Activated naive CD8-positive, alpha-beta T cell treated with anti-CD3 and anti-CD28 coated beads for 36 hours (primary cell): ENCODE measurements around the gene CCDC85C. TPM values are rescaled to one million over a fixed set of nuclear protein-coding genes. Genes with fewer than 3 reads are reported as not detected.

ENCODE experiments used
- DNase-seq: peaks from one replicate; pipeline ENCODE4 v3.0.0; 2021
- H3K27ac Mint-ChIP-seq: one replicate; pipeline ENCODE4 v1.8.0; 2022; ENCODE audit warnings: mild to moderate bottlenecking, moderate library complexity, mixed read lengths
- H3K27me3 Mint-ChIP-seq: one replicate; pipeline ENCODE4 v1.8.0; 2022; ENCODE audit warnings: mild to moderate bottlenecking, mixed read lengths
- H3K36me3 Mint-ChIP-seq: one replicate; pipeline ENCODE4 v1.8.0; 2021; ENCODE audit warnings: mild to moderate bottlenecking, mixed read lengths
- H3K4me1 Mint-ChIP-seq: one replicate; pipeline ENCODE4 v1.8.0; 2021; ENCODE audit warnings: mixed read lengths
- H3K4me3 Mint-ChIP-seq: one replicate; pipeline ENCODE4 v1.8.0; 2022; ENCODE audit warnings: mild to moderate bottlenecking, moderate library complexity, mixed read lengths
- H3K9me3 Mint-ChIP-seq: one replicate; pipeline ENCODE4 v1.8.0; 2022; ENCODE audit warnings: mixed read lengths
- total RNA-seq, 2 experiments: library from RNA; stranded (reverse); gene quantifications; one replicate each; pipeline ENCODE4 v1.2.3, GENCODE V29; 2021

The CCDC85C gene
- total RNA-seq, 2 experiments from 2014 or later: 6.3 to 8.9 TPM

- no peak for DNase-seq
- Mint-ChIP-seq H3K36me3 (no peaks in the 10 kb centered on the region), H3K4me1 (peaks cover 5% of the 10 kb centered on the region), H3K9me3 (no peaks in the 10 kb centered on the region), H3K27ac (no peak overlapping the region), H3K27me3 (no peaks in the 10 kb centered on the region), H3K4me3 (no peak overlapping the region)
These were observed 37.3 kb downstream of the CCDC85C start for GRCh38 chr14:99566390-99567354.

DNA sequence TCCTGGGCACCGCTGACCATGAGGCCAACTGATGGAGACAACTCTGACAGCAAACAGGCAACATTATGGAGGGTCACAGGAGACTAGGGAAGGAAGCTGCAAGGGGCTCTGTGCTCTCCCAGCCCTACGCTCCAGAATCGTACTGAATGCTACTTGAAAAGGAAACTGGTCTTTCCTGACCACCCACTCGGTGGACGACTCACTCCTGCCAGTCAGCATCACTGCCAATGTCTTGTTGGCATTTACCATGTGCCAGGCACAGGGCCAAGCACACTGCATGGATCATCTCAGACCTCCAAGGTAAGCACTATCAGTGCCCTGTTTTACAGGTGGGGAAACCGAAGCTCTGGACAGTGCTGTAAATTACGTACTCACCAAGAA, 38.0 kb downstream of the CCDC85C start:
- H3K27me3 Mint-ChIP-seq: no peaks in the 10 kb centered on the region
- DNase-seq: no peak
- no peak overlapping the region for H3K27ac Mint-ChIP-seq
- H3K36me3 Mint-ChIP-seq: no peaks in the 10 kb centered on the region
- H3K4me1 Mint-ChIP-seq: peaks cover 5% of the 10 kb centered on the region
- H3K4me3 Mint-ChIP-seq: no peak overlapping the region
- H3K9me3 Mint-ChIP-seq: no peaks in the 10 kb centered on the region

DNA sequence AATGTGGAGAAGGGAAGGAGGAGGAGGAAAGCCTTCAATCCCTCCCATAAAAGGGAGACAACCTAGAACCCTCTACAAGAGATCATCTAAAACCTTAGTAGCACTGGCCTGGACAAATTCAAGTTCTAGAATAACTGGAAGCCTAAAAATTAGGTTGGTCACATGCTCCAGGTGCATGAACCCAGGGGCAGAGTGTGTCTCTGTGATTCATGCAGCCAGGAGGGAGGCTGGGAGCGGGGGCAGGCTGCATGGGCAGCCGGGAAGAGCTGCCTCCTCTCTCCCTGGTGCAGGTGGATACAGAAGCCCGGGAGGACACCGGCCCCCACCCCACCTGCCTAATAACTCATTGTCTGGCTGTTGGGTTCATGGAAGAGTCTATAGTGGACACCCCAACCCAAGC, 38.6 kb downstream of the CCDC85C start:
- no peaks in the 10 kb centered on the region for H3K36me3 Mint-ChIP-seq
- H3K9me3 Mint-ChIP-seq: no peaks in the 10 kb centered on the region
- peaks cover 5% of the 10 kb centered on the region for H3K4me1 Mint-ChIP-seq
- H3K27me3 Mint-ChIP-seq: no peaks in the 10 kb centered on the region
- H3K27ac Mint-ChIP-seq: no peak overlapping the region
- no peak for DNase-seq
- no peak overlapping the region for H3K4me3 Mint-ChIP-seq

- H3K36me3 Mint-ChIP-seq: no peaks in the 10 kb centered on the region
- DNase-seq: no peak
- H3K4me1 Mint-ChIP-seq: peaks cover 5% of the 10 kb centered on the region
- H3K4me3 Mint-ChIP-seq: no peak overlapping the region
- H3K9me3 Mint-ChIP-seq: no peaks in the 10 kb centered on the region
- H3K27ac Mint-ChIP-seq: no peak overlapping the region
- no peaks in the 10 kb centered on the region for H3K27me3 Mint-ChIP-seq
These were observed 39.1 kb downstream of the CCDC85C start for GRCh38 chr14:99564926-99565259.

DNA sequence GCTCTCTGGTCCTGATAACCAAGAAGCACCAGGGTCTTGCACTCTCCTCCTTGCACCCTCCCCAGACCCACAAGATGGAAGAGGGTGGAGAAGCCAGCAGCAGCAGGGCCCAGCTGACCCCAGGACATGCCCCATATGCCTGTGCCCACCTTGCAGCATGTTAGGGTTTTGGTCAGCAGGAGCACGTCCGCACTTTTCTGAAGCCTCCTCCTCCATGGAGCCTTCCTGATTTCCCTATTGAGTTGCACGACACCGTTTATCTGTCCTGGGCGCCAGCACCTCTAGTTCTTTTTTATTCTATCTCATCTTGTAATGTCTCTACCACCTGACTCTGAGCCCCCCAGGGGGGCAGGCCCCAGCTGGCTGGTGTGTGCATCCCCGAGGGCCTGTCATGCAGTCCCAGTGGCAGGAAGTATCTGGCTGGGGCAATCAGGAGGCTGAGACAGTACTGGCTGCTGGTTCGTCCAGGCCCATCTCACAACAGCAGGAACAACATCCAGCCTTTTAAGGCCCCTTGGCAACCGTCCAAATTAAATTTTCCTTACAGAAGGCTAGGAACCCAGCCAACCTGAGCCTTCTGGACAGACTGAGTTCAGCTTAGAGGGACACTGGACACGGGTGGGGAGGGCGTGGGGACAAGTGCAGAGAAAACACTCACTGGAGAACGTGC, 39.6 kb downstream of the CCDC85C start:
- no peak for DNase-seq
- Mint-ChIP-seq H3K4me3 (no peak overlapping the region), H3K27ac (no peak overlapping the region), H3K9me3 (no peaks in the 10 kb centered on the region), H3K27me3 (no peaks in the 10 kb centered on the region), H3K4me1 (peaks cover 2% of the 10 kb centered on the region), H3K36me3 (no peaks in the 10 kb centered on the region)

- Mint-ChIP-seq H3K27me3 (no peaks in the 10 kb centered on the region), H3K4me3 (no peak overlapping the region), H3K9me3 (no peaks in the 10 kb centered on the region), H3K36me3 (no peaks in the 10 kb centered on the region), H3K27ac (no peak overlapping the region), H3K4me1 (peaks cover 2% of the 10 kb centered on the region)
- DNase-seq: no peak
These were observed 40.3 kb downstream of the CCDC85C start for GRCh38 chr14:99563749-99564129.

DNA sequence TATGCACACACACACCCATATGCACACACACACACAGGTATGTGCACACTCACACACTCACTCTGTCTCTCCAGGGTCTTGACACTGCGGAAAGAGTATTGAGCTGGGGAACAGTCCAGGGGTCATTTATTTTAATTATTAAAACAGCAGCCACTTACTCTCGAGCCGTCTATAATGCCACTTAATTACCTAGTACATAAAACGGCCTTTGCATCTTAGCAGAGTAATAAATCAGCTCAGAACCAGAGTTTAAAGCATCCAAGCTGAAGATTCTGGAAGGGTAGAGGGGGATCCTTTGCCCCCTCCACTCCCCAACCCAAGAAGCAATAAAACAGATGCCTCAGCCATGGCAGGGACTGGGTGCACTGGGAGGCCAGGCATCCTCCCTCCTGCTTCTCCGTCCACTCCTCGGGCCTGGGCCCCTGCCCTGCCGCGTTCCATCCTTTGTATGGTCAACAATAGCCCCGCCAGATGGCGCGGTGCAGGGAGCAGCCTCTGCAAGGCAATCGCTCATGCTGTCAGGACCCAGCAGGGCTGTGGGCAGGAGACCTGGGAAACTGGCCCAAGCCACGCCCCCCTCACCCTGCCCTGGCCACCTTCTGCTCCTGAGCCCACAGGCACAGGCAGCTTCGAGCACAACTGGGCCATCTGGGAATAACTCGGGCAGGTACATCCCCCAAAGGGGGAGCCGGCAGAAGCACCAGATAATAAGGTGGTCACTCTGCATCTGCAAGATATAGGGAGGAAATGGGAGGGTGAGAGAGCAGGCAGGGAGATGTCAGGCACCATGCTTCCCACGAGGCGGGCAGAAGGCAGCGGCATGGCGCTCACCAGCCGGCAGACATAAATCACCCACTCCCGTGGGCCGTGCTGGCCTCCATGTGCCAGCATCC, 40.9 kb downstream of the CCDC85C start:
- no peak overlapping the region for H3K27ac Mint-ChIP-seq
- DNase-seq: no peak
- no peaks in the 10 kb centered on the region for H3K27me3 Mint-ChIP-seq
- peaks cover 2% of the 10 kb centered on the region for H3K4me1 Mint-ChIP-seq
- H3K4me3 Mint-ChIP-seq: no peak overlapping the region
- no peaks in the 10 kb centered on the region for H3K36me3 Mint-ChIP-seq
- no peaks in the 10 kb centered on the region for H3K9me3 Mint-ChIP-seq

DNA sequence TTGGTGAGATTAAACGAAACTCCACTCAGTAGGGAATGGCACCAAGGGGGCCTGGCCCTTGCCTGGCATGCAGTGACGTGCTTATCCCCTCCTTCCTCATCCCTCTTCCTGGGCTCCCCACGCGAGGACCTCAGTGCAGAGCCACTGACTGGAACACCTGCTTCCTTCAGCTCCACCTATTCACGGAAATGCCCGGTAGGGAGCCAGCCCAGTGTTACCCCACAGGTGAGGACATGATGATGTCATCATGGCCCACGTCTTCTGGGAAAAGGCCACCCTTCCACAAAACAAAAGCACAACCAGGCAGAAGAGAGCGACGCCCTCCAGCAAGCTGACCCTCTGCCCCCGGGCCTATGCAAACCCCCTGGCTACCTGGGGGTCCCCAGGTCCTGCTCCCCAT, 42.1 kb downstream of the CCDC85C start:
- DNase-seq: no peak
- Mint-ChIP-seq H3K9me3 (no peaks in the 10 kb centered on the region), H3K4me3 (no peak overlapping the region), H3K27ac (no peak overlapping the region), H3K27me3 (no peaks in the 10 kb centered on the region), H3K4me1 (peaks cover 2% of the 10 kb centered on the region), H3K36me3 (no peaks in the 10 kb centered on the region)

DNA sequence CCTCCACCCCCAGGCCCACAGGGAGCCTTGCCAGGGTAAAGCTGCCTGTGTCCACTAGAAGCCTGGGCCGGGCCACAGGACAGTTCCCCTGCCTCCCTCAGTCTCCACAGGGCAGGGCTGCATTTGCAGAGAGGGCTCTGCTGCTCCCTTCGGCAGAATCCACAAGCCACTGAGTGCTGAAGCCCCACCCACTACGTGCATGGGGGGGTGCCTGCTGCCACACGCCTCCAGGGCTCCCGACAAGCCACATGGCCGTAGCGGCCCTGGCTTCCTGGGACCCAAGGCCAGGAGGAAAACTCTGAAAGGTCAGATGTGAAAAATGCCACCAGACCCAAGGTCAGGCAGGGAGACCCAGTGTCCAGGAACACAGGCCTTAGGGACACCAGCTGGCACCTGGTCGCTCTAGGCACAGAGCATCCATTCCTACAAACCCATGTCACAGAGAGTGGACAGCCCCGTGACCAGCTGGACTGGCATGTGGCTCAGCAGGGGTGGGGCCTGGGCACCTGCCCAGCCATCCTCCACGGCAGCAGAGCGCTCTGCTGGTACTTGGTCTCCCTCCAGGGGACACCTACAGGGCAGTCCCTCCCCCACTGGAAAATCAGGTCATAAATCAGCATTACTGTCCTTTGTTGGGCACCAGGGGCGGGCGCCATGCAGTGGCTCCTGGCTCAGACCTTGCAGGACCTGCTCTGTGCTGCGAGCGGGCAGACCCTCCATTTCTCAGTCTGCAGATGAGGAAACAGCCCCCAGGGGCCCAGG, 42.9 kb downstream of the CCDC85C start:
- Mint-ChIP-seq H3K4me1 (peaks cover 3% of the 10 kb centered on the region), H3K9me3 (no peaks in the 10 kb centered on the region), H3K27me3 (no peaks in the 10 kb centered on the region), H3K4me3 (no peak overlapping the region), H3K36me3 (no peaks in the 10 kb centered on the region), H3K27ac (no peak overlapping the region)
- no peak for DNase-seq

- Mint-ChIP-seq H3K9me3 (no peaks in the 10 kb centered on the region), H3K4me3 (no peak overlapping the region), H3K36me3 (no peaks in the 10 kb centered on the region), H3K27me3 (no peaks in the 10 kb centered on the region), H3K4me1 (peaks cover 1% of the 10 kb centered on the region), H3K27ac (no peak overlapping the region)
- no peak for DNase-seq
These were observed 43.6 kb downstream of the CCDC85C start for GRCh38 chr14:99560403-99560802.

GRCh38 chr14:99559286-99559990, 44.6 kb downstream of the CCDC85C start:
- peaks cover 3% of the 10 kb centered on the region for H3K4me1 Mint-ChIP-seq
- H3K4me3 Mint-ChIP-seq: no peak overlapping the region
- no peaks in the 10 kb centered on the region for H3K36me3 Mint-ChIP-seq
- no peaks in the 10 kb centered on the region for H3K27me3 Mint-ChIP-seq
- H3K9me3 Mint-ChIP-seq: no peaks in the 10 kb centered on the region
- H3K27ac Mint-ChIP-seq: no peak overlapping the region
- no peak for DNase-seq

DNA sequence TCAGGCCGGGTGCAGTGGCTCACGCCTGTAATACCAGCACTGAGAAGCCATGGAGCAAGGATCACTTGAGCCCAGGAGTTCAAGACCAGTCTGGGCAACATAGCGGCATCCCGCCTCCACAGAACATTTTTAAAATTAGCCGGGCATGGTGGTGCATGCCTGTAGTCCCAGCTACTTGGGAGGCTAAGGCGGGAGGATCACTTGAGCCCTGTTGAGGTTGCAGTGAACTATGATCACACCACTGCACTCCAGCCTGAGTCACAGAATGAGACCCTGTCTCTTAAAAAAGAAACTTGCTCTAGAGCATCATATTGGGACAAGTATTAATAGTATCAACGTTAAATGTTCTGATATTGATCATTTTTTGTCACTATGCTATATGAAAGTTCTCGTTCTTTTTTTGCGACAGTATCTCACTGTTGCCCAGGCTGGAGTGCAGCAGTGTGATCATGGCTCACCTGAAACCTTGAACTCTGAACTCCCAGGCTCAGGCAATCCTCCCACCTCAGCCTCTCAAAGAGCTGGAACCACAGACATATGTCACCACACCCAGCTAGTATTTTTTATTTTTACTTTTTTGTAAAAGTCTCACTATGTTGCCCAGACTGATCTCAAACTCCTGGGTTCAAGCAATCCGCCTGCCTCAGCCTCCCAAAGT, 47.7 kb downstream of the CCDC85C start:
- H3K36me3 Mint-ChIP-seq: no peaks in the 10 kb centered on the region
- H3K27ac Mint-ChIP-seq: no peak overlapping the region
- no peaks in the 10 kb centered on the region for H3K9me3 Mint-ChIP-seq
- H3K27me3 Mint-ChIP-seq: no peaks in the 10 kb centered on the region
- DNase-seq: no peak
- no peak overlapping the region for H3K4me3 Mint-ChIP-seq
- H3K4me1 Mint-ChIP-seq: peaks cover 3% of the 10 kb centered on the region

DNA sequence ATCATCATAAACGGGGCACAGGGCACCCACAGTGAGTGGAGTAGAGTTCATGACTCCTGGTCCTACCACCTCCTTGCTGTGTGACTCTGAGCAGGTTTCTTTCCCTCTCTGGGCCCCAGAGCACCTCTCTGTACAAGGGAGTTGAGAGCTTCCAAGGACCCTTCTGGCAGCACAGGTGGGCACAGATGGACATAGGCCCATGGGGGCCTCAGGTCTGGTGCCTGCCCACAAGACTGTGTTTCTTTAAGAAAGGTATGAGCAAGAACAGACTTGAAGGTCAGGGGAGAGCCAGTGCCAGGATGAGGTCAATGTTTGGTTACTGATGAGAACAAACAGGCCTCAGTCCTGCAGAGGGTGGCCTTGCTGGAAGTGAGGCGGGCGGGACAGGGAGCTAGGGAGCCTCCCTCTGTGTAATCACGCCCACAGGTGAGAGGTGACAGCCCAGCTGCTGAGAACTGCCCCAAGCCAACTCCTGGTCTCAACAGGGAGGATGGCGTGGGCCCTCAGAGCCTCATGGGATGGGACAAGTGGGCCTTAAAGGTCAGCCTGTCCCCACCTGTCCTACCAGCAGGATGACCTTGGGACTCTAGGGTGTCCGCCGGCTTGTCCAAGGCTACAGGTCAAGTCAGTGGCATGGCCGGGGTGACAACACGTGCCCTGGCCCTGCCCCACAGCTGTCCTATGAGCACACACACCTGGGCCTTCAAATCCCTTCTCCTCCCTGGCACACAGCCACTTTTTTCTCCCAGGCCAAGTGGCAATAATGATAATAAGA, 49.1 kb downstream of the CCDC85C start:
- Mint-ChIP-seq H3K4me1 (peaks cover 3% of the 10 kb centered on the region), H3K27me3 (no peaks in the 10 kb centered on the region), H3K27ac (no peak overlapping the region), H3K9me3 (no peaks in the 10 kb centered on the region), H3K4me3 (no peak overlapping the region), H3K36me3 (no peaks in the 10 kb centered on the region)
- DNase-seq: no peak
